Suprapubic skin (tissue), 4 donors: Measurements from ENCODE around the gene SLC16A8. TPM values are rescaled to one million over a fixed set of nuclear protein-coding genes. Genes with fewer than 3 reads are reported as not detected.
A peak's percentile ranks its signal among the peaks of the same experiment; 100 is the strongest.

Experiments
- DNase-seq, 2 donors: peaks; one replicate each; pipeline ENCODE4 v3.0.0-alpha.2; 2019; ENCODE audit warnings: low spot score in 2 of 2
- H3K27ac ChIP-seq: fragments of 200-600 bp; sonication (generic); one replicate; pipeline ENCODE4 v1.5.1; 2019
- H3K27me3 ChIP-seq: fragments of 200-600 bp; sonication (generic); one replicate; pipeline ENCODE4 v1.5.1; 2019
- H3K36me3 ChIP-seq: fragments of 200-600 bp; sonication (generic); one replicate; pipeline ENCODE4 v1.5.1; 2019
- H3K4me1 ChIP-seq: fragments of 200-600 bp; sonication (generic); one replicate; pipeline ENCODE4 v1.5.1; 2019
- H3K4me3 ChIP-seq: fragments of 200-600 bp; sonication (generic); one replicate; pipeline ENCODE4 v1.5.1; 2019; ENCODE audit warnings: mild to moderate bottlenecking
- H3K9me3 ChIP-seq: fragments of 200-600 bp; sonication (generic); one replicate; pipeline ENCODE4 v1.5.1; 2019
- EP300 ChIP-seq: sonication (generic); formaldehyde crosslinking; IDR thresholded peaks from one replicate; pipeline ENCODE4 v1.6.1; 2017; ENCODE audit warnings: antibody characterized with exemption
- POLR2A ChIP-seq, 2 donors: fragments of 450-650 bp; IDR thresholded peaks; one replicate each; pipeline ENCODE4 v1.6.1; 2017; ENCODE audit warnings: antibody characterized with exemption in 2 of 2, mild to moderate bottlenecking in 2 of 2, moderate library complexity in 2 of 2
- POLR2AphosphoS5 ChIP-seq, 3 donors: sonication (generic); formaldehyde crosslinking; IDR thresholded peaks; one replicate each; pipeline ENCODE4 v1.6.1; 2017; ENCODE audit warnings: antibody characterized with exemption in 3 of 3
- WGBS: methylation state at CpG from one replicate; pipeline ENCODE4 v1.1.5; 2018; 5-methylcytosine and 5-hydroxymethylcytosine counted together
- total RNA-seq, 4 donors: library from RNA; depleted of rRNA; stranded (reverse); fragments of >200 nt; gene quantifications; one replicate each; pipeline ENCODE4 v1.1.0, GENCODE V29; 2016
- TF ChIP-seq, protein P1 (sequence below), 2 donors: fragments of 200-600 bp in 1 of 2; fragments of 450-650 bp in 1 of 2; sonication (generic) in 1 of 2; IDR thresholded peaks; one replicate each; pipeline ENCODE4 v1.5.1; 2016 to 2019; ENCODE audit warnings: antibody characterized with exemption in 2 of 2, mild to moderate bottlenecking in 1 of 2, moderate library complexity in 1 of 2

SLC16A8 gene
- total RNA-seq, 4 donors from 2014 or later, result not detected

DNA sequence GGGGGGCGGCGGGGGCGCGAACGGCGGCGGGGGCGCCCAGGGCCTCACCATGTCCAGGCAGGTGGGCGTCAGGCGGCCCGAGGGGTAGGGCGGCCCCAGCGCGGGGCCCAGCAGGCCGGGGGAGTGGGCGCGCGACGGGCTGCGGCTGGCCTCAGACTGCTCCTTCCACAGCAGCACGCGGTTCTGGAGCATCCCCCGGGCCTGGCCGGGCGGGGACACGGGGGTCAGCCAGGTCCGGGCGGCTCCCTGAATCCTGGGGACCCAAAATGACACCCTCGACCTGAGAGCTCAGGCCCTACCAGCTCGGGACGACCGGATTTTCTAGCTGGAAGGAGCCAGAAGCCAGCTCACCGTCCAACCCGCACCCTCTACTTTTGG lies 5.5 kb upstream of the SLC16A8 start:
- Histone ChIP-seq H3K27ac (no peak overlapping the region), H3K4me1 (peaks cover 13% of the 10 kb centered on the region), H3K4me3 (peak overlapping the region; percentile 44), H3K36me3 (peaks cover 8% of the 10 kb centered on the region), H3K27me3 (peaks cover 8% of the 10 kb centered on the region), H3K9me3 (no peaks in the 10 kb centered on the region)
- WGBS, result 21% methylated on average over 6 of the region's 34 CpGs
- no peak for DNase-seq
- no peak for TF ChIP-seq POLR2A (IDR thresholded peaks at IDR 0.05)
- TF ChIP-seq, protein P1, sequence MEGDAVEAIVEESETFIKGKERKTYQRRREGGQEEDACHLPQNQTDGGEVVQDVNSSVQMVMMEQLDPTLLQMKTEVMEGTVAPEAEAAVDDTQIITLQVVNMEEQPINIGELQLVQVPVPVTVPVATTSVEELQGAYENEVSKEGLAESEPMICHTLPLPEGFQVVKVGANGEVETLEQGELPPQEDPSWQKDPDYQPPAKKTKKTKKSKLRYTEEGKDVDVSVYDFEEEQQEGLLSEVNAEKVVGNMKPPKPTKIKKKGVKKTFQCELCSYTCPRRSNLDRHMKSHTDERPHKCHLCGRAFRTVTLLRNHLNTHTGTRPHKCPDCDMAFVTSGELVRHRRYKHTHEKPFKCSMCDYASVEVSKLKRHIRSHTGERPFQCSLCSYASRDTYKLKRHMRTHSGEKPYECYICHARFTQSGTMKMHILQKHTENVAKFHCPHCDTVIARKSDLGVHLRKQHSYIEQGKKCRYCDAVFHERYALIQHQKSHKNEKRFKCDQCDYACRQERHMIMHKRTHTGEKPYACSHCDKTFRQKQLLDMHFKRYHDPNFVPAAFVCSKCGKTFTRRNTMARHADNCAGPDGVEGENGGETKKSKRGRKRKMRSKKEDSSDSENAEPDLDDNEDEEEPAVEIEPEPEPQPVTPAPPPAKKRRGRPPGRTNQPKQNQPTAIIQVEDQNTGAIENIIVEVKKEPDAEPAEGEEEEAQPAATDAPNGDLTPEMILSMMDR (IDR thresholded peaks at IDR 0.05), result no peak

DNA sequence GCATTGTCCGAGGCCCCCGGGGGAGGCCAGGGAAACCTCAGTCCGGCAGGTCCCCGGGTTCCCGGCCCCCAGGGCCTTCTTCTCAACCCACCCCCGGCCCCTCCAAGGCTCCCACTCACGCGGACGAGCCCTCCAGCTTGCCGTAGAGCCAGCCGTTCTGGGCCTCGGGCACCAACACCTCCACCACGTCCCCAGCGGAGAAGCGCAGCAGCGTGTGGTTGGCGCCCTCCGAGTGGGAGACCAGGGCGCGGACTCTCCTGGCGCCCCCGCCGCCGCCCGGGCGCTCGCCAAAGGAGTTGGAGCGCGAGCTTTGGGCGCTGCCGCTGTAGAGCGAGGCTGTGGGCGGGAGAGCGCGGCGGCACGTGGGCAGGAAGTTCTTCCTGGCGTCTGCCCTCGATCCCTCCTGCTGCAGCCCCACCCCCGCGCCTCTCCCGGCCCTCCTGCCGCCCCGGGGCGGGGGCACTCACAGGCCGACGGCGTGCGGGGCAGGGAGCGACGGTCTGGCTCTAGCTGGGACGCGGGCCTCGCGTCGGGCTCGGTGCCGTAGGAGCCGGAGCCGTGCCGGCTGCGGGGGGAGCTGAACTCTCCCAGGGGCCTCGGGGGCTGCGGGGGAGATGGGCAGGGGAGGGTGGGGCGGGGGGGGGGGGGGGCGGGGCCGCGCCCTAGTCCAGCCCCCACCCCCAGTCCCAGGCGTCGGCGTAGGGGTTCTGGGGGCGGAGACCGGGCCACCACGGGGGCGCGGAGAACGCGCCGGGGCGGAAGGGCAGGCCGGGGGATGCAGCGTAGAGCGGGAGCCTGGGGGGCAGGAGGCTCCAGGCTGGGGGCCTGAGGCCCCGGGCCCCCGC lies 4.9 kb upstream of the SLC16A8 start:
- no peak for DNase-seq
- Histone ChIP-seq H3K9me3 (no peaks in the 10 kb centered on the region), H3K27me3 (peaks cover 8% of the 10 kb centered on the region), H3K36me3 (peaks cover 8% of the 10 kb centered on the region), H3K4me3 (peak overlapping the region; percentile 44), H3K27ac (no peak overlapping the region), H3K4me1 (peaks cover 13% of the 10 kb centered on the region)
- WGBS, result 69% methylated on average over 2 of the region's 85 CpGs
- TF ChIP-seq POLR2AphosphoS5 (IDR thresholded peaks at IDR 0.05) (no peak), POLR2A (IDR thresholded peaks at IDR 0.05) (no peak), EP300 (no peak)
- TF ChIP-seq, protein P1 (IDR thresholded peaks at IDR 0.05), result no peak

DNA sequence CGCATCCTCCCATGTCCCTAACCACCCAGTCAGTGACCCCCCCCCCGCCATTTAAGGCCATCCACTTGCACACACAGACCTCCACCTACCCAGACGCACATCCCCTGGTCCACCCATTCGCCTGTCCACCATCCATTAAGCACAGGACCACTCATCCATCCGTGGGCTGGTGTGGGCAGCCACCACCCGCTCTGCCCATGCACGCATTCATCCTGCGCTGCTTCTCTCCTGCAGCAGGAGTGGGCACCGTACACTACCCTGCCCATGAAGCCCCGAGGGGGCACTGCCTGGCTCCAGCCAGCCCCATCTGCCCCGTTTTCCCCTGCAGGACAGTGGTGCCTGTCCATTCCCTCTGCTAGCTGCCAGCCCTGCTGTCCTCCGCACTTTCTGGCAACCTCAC lies 3.9 kb upstream of the SLC16A8 start:
- Histone ChIP-seq H3K27me3 (peaks cover 9% of the 10 kb centered on the region), H3K9me3 (no peaks in the 10 kb centered on the region), H3K36me3 (peaks cover 8% of the 10 kb centered on the region), H3K27ac (no peak overlapping the region), H3K4me3 (no peak overlapping the region), H3K4me1 (peaks cover 15% of the 10 kb centered on the region)
- no peak for DNase-seq
- 88% methylated on average over 12 of the region's 12 CpGs for WGBS
- TF ChIP-seq POLR2AphosphoS5 (IDR thresholded peaks at IDR 0.05), result no peak
- TF ChIP-seq, protein P1 (IDR thresholded peaks at IDR 0.05), result no peak
- TF ChIP-seq POLR2A (IDR thresholded peaks at IDR 0.05), result no peak
- TF ChIP-seq EP300, result no peak

DNA sequence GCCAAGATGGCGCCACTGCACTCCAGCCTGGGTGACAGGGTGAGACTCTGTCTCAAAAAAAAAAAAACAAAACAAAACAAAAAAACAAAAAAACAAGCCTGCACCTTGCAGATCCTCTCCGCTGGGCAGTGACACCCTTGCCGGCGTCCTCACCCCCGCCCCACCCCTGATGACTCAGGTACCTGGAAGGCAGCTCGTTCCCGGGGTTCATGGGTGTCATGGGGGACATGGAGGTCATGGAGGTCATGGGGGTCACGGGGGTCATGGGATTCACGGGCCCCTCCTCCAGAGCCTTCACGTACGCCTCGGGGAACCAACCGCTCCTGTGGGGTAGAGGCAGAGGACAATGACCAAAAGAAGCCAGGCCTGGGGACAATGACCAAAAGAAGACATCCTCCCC lies 3.0 kb upstream of the SLC16A8 start:
- no peak for TF ChIP-seq POLR2A (IDR thresholded peaks at IDR 0.05)
- TF ChIP-seq, protein P1 (IDR thresholded peaks at IDR 0.05), result no peak
- no peak for TF ChIP-seq POLR2AphosphoS5 (IDR thresholded peaks at IDR 0.05)
- no peak for TF ChIP-seq EP300
- H3K4me1 ChIP-seq, result peaks cover 24% of the 10 kb centered on the region
- H3K27ac ChIP-seq, result no peak overlapping the region
- H3K36me3 ChIP-seq, result peaks cover 8% of the 10 kb centered on the region
- no peak overlapping the region for H3K4me3 ChIP-seq
- H3K27me3 ChIP-seq, result peaks cover 18% of the 10 kb centered on the region
- no peak for DNase-seq
- H3K9me3 ChIP-seq, result no peaks in the 10 kb centered on the region
- 73% methylated on average over 7 of the region's 13 CpGs for WGBS

DNA sequence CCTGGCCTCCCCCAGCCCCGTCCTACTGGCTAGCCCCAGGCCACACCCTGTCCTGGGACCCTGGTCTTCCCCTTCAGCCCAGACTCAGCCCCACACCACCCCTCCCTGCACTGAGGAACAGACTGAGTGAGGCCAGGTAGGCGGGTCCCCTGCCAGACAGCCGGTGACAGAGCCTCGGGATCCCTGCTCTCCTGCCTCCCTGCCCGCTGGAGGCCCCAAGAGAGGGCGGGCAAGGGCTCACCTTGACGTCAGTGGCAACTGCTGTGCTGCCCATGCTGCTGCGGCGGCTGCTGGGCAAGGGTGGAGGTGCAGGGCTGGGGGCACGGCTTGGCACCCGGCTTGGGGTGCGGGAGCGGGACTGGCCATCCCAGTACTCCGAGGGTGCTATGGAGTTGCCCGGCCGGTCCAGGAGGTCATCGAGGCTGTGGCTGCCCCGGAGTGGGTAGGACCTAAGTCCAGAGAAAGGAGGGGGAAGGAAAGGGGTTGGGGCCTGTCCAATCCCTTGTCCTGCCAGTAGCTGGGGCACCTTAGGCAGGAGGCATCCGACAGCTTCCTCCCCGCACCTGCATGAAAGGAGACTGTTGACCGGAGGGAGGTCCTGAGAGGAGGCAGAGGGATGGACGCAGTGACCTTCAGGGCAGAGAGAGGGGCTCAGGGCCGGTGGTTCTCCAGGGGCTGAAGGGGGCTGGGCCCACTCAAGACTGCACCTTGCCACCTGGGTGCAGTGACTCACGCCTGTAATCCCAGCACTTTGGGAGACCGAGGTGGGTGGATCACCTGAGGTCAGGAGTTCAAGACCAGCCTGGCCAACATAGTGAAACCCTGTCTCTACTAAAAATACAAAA lies 2.2 kb upstream of the SLC16A8 start:
- Histone ChIP-seq H3K9me3 (no peaks in the 10 kb centered on the region), H3K4me1 (peaks cover 32% of the 10 kb centered on the region), H3K36me3 (peaks cover 8% of the 10 kb centered on the region), H3K27ac (no peak overlapping the region), H3K4me3 (no peak overlapping the region), H3K27me3 (peaks cover 26% of the 10 kb centered on the region)
- DNase-seq, result peak in 1 of 2 donors; percentile 61
- WGBS, result 93% methylated on average over 11 of the region's 25 CpGs
- TF ChIP-seq, protein P1 (IDR thresholded peaks at IDR 0.05), result no peak
- no peak for TF ChIP-seq POLR2AphosphoS5 (IDR thresholded peaks at IDR 0.05)
- TF ChIP-seq POLR2A (IDR thresholded peaks at IDR 0.05), result no peak
